ENCODE results near the gene SRRT. TPM values are rescaled to one million over a fixed set of nuclear protein-coding genes. Genes with fewer than 3 reads are reported as not detected.
A peak's percentile ranks its signal among the peaks of the same experiment; 100 is the strongest.

Gene SRRT
- total and polyA plus RNA-seq, 2 donors (not counting 1 experiment from before 2014, with no cell fraction given) = 198 to 209 TPM

DNA sequence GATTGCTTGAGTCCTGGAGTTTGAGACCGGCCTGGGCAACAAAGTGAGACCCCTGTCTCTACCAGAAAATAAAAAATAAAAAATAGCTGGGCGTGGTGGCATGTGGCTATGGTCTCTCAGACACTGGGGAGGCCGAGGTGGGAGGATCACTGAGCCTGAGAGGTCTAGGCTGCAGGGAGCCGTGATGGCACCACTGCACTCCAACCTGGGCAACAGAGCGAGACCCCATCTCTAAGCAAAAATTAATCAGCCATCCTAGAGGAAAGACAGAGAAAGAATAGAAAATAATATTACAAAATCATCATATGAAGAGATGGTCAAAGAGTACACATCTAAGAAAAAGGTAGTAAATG lies 42.6 kb upstream of the SRRT start:
- ChIA-PET CTCF (no interaction called here), POLR2A (interaction anchor here (0.6 kb wide), 1 partner anchor 12 kb away, joined by 3 read pairs; no protein-coding TSS in a partner anchor)
- Histone ChIP-seq H3K9ac (ENCODE audit: low read length) (no peak overlapping the region), H2AFZ (ENCODE audit: insufficient read depth, low read depth, low read length, poor library complexity, severe bottlenecking) (no peak overlapping the region), H3K4me2 (replicated peaks; ENCODE audit: low read depth, low read length, poor library complexity, severe bottlenecking) (no peak overlapping the region), H3K79me2 (ENCODE audit: control insufficient read depth, insufficient read depth, low read length) (no peaks in the 10 kb centered on the region), H3K27ac (ENCODE audit: low read length in 2 of 2) (no peak overlapping the region), H3K4me3 (ENCODE audit: control extremely low read depth in 1 of 5, extremely low read depth in 1 of 5, insufficient read depth in 1 of 5, low read depth in 2 of 5, low read length in 4 of 5) (no peak overlapping the region), H4K20me1 (ENCODE audit: control insufficient read depth, insufficient read depth, low read length, poor library complexity, severe bottlenecking) (no peaks in the 10 kb centered on the region), H3K4me1 (ENCODE audit: control insufficient read depth in 2 of 2, insufficient read depth in 2 of 2, low read length in 2 of 2) (peaks cover 16 to 26% of the 10 kb centered on the region in 2 donors), H3K36me3 (replicated peaks in 1 of 2; ENCODE audit: control extremely low read depth in 1 of 2, control insufficient read depth in 1 of 2, extremely low read depth in 1 of 2, insufficient read depth in 2 of 2, low read length in 1 of 2) (no peaks in the 10 kb centered on the region), H3K27me3 (replicated peaks in 1 of 4; ENCODE audit: control extremely low read depth in 1 of 4, control insufficient read depth in 3 of 4, insufficient read depth in 4 of 4, low read length in 3 of 4) (peaks cover 0 to 28% (median 13%) of the 10 kb centered on the region in 4 experiments), H3K9me3 (ENCODE audit: control extremely low read depth in 1 of 3, control insufficient read depth in 2 of 3, insufficient read depth in 1 of 3, low read length in 2 of 3) (peaks cover 0 to 4% (median 0%) of the 10 kb centered on the region in 3 donors)
- no peak for DNase-seq
- Mint-ChIP-seq H3K27ac (no peak overlapping the region), H3K9me3 (ENCODE audit: insufficient read depth) (no peaks in the 10 kb centered on the region), H3K4me3 (no peak overlapping the region), H3K4me1 (peaks cover 21% of the 10 kb centered on the region), H3K27me3 (peaks cover 24% of the 10 kb centered on the region)
- no peak for ATAC-seq (ENCODE audit: low read depth)
- TF ChIP-seq EZH2 (IDR thresholded peaks at IDR 0.05; ENCODE audit: borderline replicate concordance, insufficient read depth, low read depth, low read length, poor library complexity, severe bottlenecking) (no peak), CTCF (IDR thresholded peaks at IDR 0.05) (no peak)
- no CpG with 5 or more reads among the region's 5 CpGs for WGBS (ENCODE audit: insufficient coverage)
- intact Hi-C loops (cut with micrococcal nuclease) = no loop called here

DNA sequence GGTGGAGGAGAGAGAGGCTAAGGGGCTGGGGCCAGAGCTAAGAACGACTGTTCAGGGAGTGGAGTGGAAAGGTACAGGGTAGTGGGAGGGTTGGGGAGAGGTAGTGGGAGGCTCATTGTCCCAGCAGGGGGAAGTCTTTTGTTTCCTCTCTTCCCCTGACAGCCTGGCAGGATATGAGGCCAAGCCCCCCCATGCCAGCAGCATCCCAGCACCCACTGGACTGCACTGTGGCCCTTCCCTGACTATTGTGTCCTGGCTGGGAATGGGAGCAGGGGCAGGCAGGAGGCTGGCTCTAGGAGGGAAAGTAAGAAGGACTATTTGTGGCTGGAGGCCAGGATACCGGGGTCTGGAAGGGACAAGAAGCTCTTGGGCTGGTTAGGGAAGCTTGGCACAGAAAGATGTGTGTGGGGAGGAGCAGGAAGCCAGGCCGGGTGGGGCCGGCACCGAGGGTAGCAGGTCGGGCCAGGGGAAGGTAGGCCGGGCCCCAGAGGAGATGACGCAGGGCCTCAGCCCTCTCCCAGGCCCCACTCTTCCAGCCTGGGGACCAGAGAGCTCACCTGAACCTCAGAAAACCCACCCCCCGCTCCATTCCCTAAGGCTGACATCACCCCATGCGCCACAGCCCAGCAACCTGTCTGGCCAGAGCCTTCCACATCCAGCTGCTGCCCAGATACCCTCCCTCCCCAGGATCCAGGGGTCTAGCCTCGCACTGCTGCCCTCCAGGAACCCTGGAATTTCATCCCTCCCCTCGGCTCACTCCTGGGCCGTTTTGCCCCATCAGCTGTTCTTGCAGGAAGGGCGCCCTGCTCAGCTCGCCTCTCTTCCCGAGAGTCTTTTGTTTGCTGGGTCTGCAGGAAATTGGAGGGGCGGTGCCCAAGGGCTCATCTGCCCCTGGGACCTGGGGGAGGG lies 38.7 kb upstream of the SRRT start:
- DNase-seq = no peak
- no peaks in the 10 kb centered on the region for H3K79me2 ChIP-seq (ENCODE audit: control insufficient read depth, insufficient read depth, low read length)
- no peak for ATAC-seq (ENCODE audit: low read depth)
- no peak overlapping the region for H3K9ac ChIP-seq (ENCODE audit: low read length)
- 27% methylated on average over 14 of the region's 17 CpGs for WGBS (ENCODE audit: insufficient coverage)
- H3K9me3 ChIP-seq (ENCODE audit: control extremely low read depth in 1 of 3, control insufficient read depth in 2 of 3, insufficient read depth in 1 of 3, low read length in 2 of 3) = no peaks in the 10 kb centered on the region
- no peaks in the 10 kb centered on the region for H3K36me3 ChIP-seq (replicated peaks in 1 of 2; ENCODE audit: control extremely low read depth in 1 of 2, control insufficient read depth in 1 of 2, extremely low read depth in 1 of 2, insufficient read depth in 2 of 2, low read length in 1 of 2)
- H3K27ac ChIP-seq (ENCODE audit: low read length in 2 of 2) = no peak overlapping the region
- Mint-ChIP-seq H3K9me3 (ENCODE audit: insufficient read depth) (no peaks in the 10 kb centered on the region), H3K27ac (peak overlapping the region; percentile 71), H3K4me3 (peak overlapping the region; percentile 44), H3K27me3 (no peaks in the 10 kb centered on the region), H3K4me1 (peaks cover 14% of the 10 kb centered on the region)
- H2AFZ ChIP-seq (ENCODE audit: insufficient read depth, low read depth, low read length, poor library complexity, severe bottlenecking) = peak overlapping the region; percentile 75
- peaks cover 3 to 17% of the 10 kb centered on the region in 2 donors for H3K4me1 ChIP-seq (ENCODE audit: control insufficient read depth in 2 of 2, insufficient read depth in 2 of 2, low read length in 2 of 2)
- H3K27me3 ChIP-seq (replicated peaks in 1 of 4; ENCODE audit: control extremely low read depth in 1 of 4, control insufficient read depth in 3 of 4, insufficient read depth in 4 of 4, low read length in 3 of 4) = no peaks in the 10 kb centered on the region
- TF ChIP-seq EZH2 (IDR thresholded peaks at IDR 0.05; ENCODE audit: borderline replicate concordance, insufficient read depth, low read depth, low read length, poor library complexity, severe bottlenecking) = no peak
- no peak for TF ChIP-seq CTCF (IDR thresholded peaks at IDR 0.05)
- H3K4me3 ChIP-seq (ENCODE audit: control extremely low read depth in 1 of 5, extremely low read depth in 1 of 5, insufficient read depth in 1 of 5, low read depth in 2 of 5, low read length in 4 of 5) = no peak overlapping the region
- ChIA-PET POLR2A (interaction anchor here (0.7 kb wide), 1 partner anchor 20 kb away, joined by 3 read pairs; no protein-coding TSS in a partner anchor), CTCF (interaction anchor here (0.7 to 2.0 kb wide), 3 partner anchors 16 to 1283 kb away, joined by 3 to 6 read pairs (median 4); partner anchors contain the start of gene SLC12A9)
- intact Hi-C loops (cut with micrococcal nuclease) = loop anchor here (2.0 kb wide), 1 partner anchor 39 kb away; the partner anchor contains the start of gene SRRT
- H3K4me2 ChIP-seq (replicated peaks; ENCODE audit: low read depth, low read length, poor library complexity, severe bottlenecking) = peak overlapping the region; percentile 77
- H4K20me1 ChIP-seq (ENCODE audit: control insufficient read depth, insufficient read depth, low read length, poor library complexity, severe bottlenecking) = no peaks in the 10 kb centered on the region
